DOHH2 (cell line): ENCODE measurements around the gene SCGB1C1.

Source experiments
- CTCF ChIP-seq: fragments of 200-600 bp; sonication (generic); IDR thresholded peaks from one replicate; pipeline ENCODE4 v1.5.1; 2014; ENCODE audit warnings: antibody characterized with exemption, mild to moderate bottlenecking, low read depth, low read length; ENCODE audit not compliant: poor library complexity, severe bottlenecking
- EZH2phosphoT487 ChIP-seq: fragments of 200-600 bp; sonication (generic); IDR thresholded peaks from 2 replicates; pipeline ENCODE4 v1.6.1; 2017; ENCODE audit warnings: borderline replicate concordance, mild to moderate bottlenecking, antibody characterized with exemption, low read length, moderate library complexity, mixed read lengths

- TF ChIP-seq CTCF (no peak), EZH2phosphoT487 (no peak)
These were observed 10.4 kb downstream of the SCGB1C1 start for GRCh38 chr11:203056-203944.
